Pancreas (tissue), 10 donors: Measurements from ENCODE around the gene CREBBP. TPM values are rescaled to one million over a fixed set of nuclear protein-coding genes. Genes with fewer than 3 reads are reported as not detected.

Experiments used
- ATAC-seq, 4 donors: fragments of 200-7000 bp; cut with Tn5 transposase; one replicate each; pipeline versions ENCODE4 v1.8.0 to v1.9.1; 2020; ENCODE audit warnings: mild to moderate bottlenecking in 4 of 4, moderate library complexity in 4 of 4
- DNase-seq, 6 donors: peaks; one replicate each; pipeline ENCODE4 v3.0.0-alpha.2; 2020
- FAIRE-seq: peaks from 2 replicates; lab custom pipeline; 2012; peaks lifted over from hg19 to GRCh38; lab: Jason Lieb, UNC
- H3K27ac ChIP-seq, 4 donors: fragments of 200-600 bp; sonication (generic); 1 replicate in 3 of 4; 2 replicates in 1 of 4; pipeline versions ENCODE4 v1.5.0 to v1.8.0; 2020
- H3K27me3 ChIP-seq, 4 donors: fragments of 200-600 bp; one replicate each; pipeline ENCODE4 v1.8.0; 2021
- H3K36me3 ChIP-seq, 3 donors: fragments of 200-600 bp; sonication (generic) in 1 of 3; one replicate each; pipeline versions ENCODE4 v1.5.0 to v1.8.0; 2020 to 2021
- H3K4me1 ChIP-seq, 3 donors: fragments of 200-600 bp; one replicate each; pipeline ENCODE4 v1.8.0; 2021
- H3K4me3 ChIP-seq, 4 donors: fragments of 200-600 bp; sonication (generic) in 2 of 4; one replicate each; pipeline versions ENCODE4 v1.5.0 to v1.8.0; 2020 to 2021
- H3K9me3 ChIP-seq, 4 donors: fragments of 200-600 bp; one replicate each; pipeline ENCODE4 v1.8.0; 2021
- CTCF ChIP-seq, 4 donors: fragments of 200-600 bp; sonication (generic) in 3 of 4; IDR thresholded peaks; one replicate each; pipeline versions ENCODE4 v1.5.0 to v1.8.0; 2021; ENCODE audit warnings: antibody characterized with exemption in 4 of 4
- WGBS, 2 donors: extraction: QIAGEN DNeasy Blood & Tissue Kit; methylation state at CpG; one replicate each; pipeline ENCODE4 v1.1.7; 2013; 5-methylcytosine and 5-hydroxymethylcytosine counted together
- intact Hi-C, 3 donors: fragments of 100-400 bp; cut with DNase I; formaldehyde crosslinking; loops; one replicate each; pipeline versions ENCODE4 v1.11.1 to v1.14.2; 2022
- polyA plus RNA-seq, 2 donors: library from polyadenylated mRNA; stranded (reverse); fragments of 200-250 nt; gene quantifications; one replicate each; pipeline ENCODE4 v1.2.3, GENCODE V29; 2013
- total RNA-seq, 6 donors: library from RNA; stranded (reverse); fragmentation: NEBNext Ultra II Directional in 4 of 6; extraction: Animal tissue kit (Norgen Biotek cat#: 25700) in 4 of 6; gene quantifications; one replicate each; pipeline versions ENCODE4 v1.2.1 to v1.2.4, GENCODE V29; 2021 to 2023
- donor health status: healthy with polysubstance abuse.
- donor health status: DM: no; HTN: no; CAD: no; lungs with moderate emphysema.
- donor health status: DM: no; HTN: no; CAD: no.
- donor health status: control.
- donor health status: control.
- donor health status: Bipolar disorder and iron deficiency.
- donor health status: DM: yes; HTN: yes; CAD: no.
- donor health status: DM: no; HTN: no; CAD: no.
- donor health status: DM: no; HTN: no; CAD: no.
- donor health status: DM: yes; HTN: yes; CAD: no.

The CREBBP gene
- total and polyA plus RNA-seq, 8 donors, result 14.4 to 49.4 (median 30.2) TPM

GRCh38 chr16:3695610-3696369 lies 184.7 kb downstream of the CREBBP start:
- Histone ChIP-seq H3K4me3 (peak overlapping the region in 2 of 4 donors; percentile 24 to 27), H3K27ac (peak overlapping the region; percentile 63 to 91 (median 78)), H3K9me3 (no peaks in the 10 kb centered on the region), H3K27me3 (no peaks in the 10 kb centered on the region), H3K36me3 (no peaks in the 10 kb centered on the region), H3K4me1 (peaks cover 8 to 31% (median 24%) of the 10 kb centered on the region in 3 donors)
- WGBS, 2 donors, result 8 to 17% methylated on average over 19 of the region's 19 CpGs
- no peak for TF ChIP-seq CTCF (IDR thresholded peaks at IDR 0.05)
- FAIRE-seq (no peak), DNase-seq (peak; percentile 70 to 86 (median 82)), ATAC-seq (peak; percentile 87 to 91 (median 90))
- intact Hi-C loops, result no loop called here

GRCh38 chr16:3694051-3694450 lies 186.5 kb downstream of the CREBBP start:
- H3K4me1 ChIP-seq, result peaks cover 8 to 33% (median 31%) of the 10 kb centered on the region in 3 donors
- no peak overlapping the region for H3K4me3 ChIP-seq
- TF ChIP-seq CTCF (IDR thresholded peaks at IDR 0.05), result no peak
- H3K9me3 ChIP-seq, result no peaks in the 10 kb centered on the region
- H3K27ac ChIP-seq, result peak overlapping the region in 1 of 4 donors; percentile 77
- FAIRE-seq, result no peak
- WGBS, 2 donors, result 88 to 91% methylated on average over 9 of the region's 9 CpGs
- ATAC-seq, result no peak
- no peaks in the 10 kb centered on the region for H3K36me3 ChIP-seq
- DNase-seq, result peak in 1 of 6 donors; percentile 8
- H3K27me3 ChIP-seq, result no peaks in the 10 kb centered on the region
- intact Hi-C loops, result loop anchor here in 1 of 3 donors (5.0 kb wide), 1 partner anchor 183 kb away; no protein-coding TSS in a partner anchor

- no peak overlapping the region for H3K27ac ChIP-seq
- no peaks in the 10 kb centered on the region for H3K9me3 ChIP-seq
- DNase-seq (peak in 1 of 6 donors; percentile 33), ATAC-seq (no peak), FAIRE-seq (no peak)
- H3K36me3 ChIP-seq, result peaks cover 0 to 3% (median 0%) of the 10 kb centered on the region in 3 donors
- H3K27me3 ChIP-seq, result no peaks in the 10 kb centered on the region
- WGBS, 2 donors, result 90 to 92% methylated on average over 12 of the region's 12 CpGs
- H3K4me1 ChIP-seq, result peaks cover 8 to 29% (median 27%) of the 10 kb centered on the region in 3 donors
- no peak for TF ChIP-seq CTCF (IDR thresholded peaks at IDR 0.05)
- H3K4me3 ChIP-seq, result no peak overlapping the region
- intact Hi-C loops, result loop anchor here in 1 of 3 donors (5.0 kb wide), 1 partner anchor 186 kb away; no protein-coding TSS in a partner anchor
Observed at GRCh38 chr16:3691761-3692160, 188.8 kb downstream of the CREBBP start.

- H3K27me3 ChIP-seq, result no peaks in the 10 kb centered on the region
- peak in 1 of 6 donors; percentile 40 for DNase-seq
- H3K9me3 ChIP-seq, result no peaks in the 10 kb centered on the region
- H3K4me3 ChIP-seq, result peak overlapping the region in 2 of 4 donors; percentile 11
- H3K27ac ChIP-seq, result no peak overlapping the region
- H3K4me1 ChIP-seq, result peaks cover 8 to 25% (median 21%) of the 10 kb centered on the region in 3 donors
- ATAC-seq, result no peak
- no peak for TF ChIP-seq CTCF (IDR thresholded peaks at IDR 0.05)
- intact Hi-C loops, result loop anchor here in 1 of 3 donors (5.0 kb wide), 1 partner anchor 186 kb away; no protein-coding TSS in a partner anchor
- 82% methylated on average over 19 of the region's 19 CpGs for WGBS, 2 donors
- H3K36me3 ChIP-seq, result peaks cover 0 to 5% (median 4%) of the 10 kb centered on the region in 3 donors
- no peak for FAIRE-seq
Observed at GRCh38 chr16:3690980-3691720, 189.4 kb downstream of the CREBBP start.
